Stimulated activated CD4-positive, alpha-beta T cell treated with anti-CD3 and anti-CD28 coated beads, Interleukin-2, amount 100 ng/mL, for 4 hours (primary cell): ENCODE results near the gene SEMG1.

Experiments
- DNase-seq: peaks from one replicate; pipeline ENCODE4 v3.0.0-alpha.2; 2020; ENCODE audit warnings: low read depth

The SEMG1 gene, protein sequence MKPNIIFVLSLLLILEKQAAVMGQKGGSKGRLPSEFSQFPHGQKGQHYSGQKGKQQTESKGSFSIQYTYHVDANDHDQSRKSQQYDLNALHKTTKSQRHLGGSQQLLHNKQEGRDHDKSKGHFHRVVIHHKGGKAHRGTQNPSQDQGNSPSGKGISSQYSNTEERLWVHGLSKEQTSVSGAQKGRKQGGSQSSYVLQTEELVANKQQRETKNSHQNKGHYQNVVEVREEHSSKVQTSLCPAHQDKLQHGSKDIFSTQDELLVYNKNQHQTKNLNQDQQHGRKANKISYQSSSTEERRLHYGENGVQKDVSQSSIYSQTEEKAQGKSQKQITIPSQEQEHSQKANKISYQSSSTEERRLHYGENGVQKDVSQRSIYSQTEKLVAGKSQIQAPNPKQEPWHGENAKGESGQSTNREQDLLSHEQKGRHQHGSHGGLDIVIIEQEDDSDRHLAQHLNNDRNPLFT

DNA sequence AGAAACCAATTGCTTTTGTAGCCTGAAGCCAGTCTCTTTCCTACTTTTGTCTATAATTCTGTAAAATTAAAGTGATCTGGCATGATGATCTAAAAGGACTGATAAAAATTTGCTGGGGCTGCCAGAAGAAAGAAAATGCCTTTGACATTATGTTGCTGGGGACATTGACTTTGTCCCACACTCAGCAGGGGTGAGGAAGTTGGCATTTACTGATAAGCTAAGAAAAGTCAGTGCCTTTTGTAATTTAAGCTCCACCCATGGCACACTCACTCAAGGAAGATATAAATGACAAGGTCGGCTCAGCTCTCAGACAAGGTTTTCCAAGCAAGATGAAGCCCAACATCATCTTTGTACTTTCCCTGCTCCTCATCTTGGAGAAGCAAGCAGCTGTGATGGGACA lies at the start of gene SEMG1:
Gene SEMG1 (plus strand): TSS at position 309 of the 400 bp plus-strand sequence. CDS start 21 bp downstream, at position 330.
- DNase-seq: no peak

DNA sequence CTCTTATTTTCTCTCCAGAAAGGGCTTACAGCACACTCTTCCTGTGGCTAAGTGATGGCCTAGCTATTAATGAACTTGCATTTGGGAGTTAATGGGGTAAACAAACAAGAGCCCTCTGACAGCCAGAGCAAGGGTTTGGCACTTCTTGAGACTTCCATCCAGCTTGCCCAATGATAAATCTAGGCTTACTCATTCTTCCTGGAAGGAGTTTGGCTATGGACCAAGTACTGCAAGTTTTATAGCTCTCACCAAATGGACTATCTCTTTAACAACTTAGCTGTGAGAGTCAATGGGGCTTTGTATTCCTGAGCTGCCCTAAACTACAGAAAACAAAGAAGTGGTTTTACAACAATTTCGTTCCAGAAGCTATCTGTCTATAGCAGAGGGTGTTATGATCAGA lies 48.9 kb upstream of the SEMG1 start:
- no peak for DNase-seq

DNA sequence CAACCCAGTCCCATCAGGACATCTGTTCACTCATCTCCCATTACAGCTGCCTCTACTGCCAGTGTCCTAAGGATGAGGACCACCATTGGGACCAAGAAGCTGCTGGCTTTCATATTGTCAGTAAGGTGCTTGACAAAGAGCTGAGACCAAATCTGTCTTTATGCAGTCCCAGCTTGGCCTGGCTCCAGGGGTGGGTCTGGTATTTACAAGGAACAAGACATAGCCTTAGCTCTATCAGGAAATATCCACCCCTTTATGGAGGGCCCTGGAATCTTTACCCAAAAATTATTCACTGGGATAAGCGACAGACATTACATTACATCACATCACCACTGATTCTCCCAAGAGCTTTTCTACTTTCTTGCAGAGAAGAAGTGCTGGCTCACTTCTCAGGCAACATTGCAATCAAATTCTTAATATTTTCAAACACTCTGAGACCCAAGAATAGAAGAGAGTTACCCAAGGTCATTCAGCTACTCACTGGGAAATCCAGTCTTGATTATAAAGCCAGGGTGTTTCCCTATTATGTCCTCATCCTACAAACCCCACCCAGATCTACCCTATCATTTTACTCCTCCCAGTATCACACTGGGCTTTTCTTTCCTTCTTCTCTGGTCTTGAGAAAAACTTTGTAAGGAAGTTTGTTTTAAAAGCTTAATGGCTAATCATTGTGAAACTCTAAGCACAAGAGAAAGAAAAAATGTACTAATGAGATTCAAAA lies 43.6 kb upstream of the SEMG1 start:
- DNase-seq: no peak

DNA sequence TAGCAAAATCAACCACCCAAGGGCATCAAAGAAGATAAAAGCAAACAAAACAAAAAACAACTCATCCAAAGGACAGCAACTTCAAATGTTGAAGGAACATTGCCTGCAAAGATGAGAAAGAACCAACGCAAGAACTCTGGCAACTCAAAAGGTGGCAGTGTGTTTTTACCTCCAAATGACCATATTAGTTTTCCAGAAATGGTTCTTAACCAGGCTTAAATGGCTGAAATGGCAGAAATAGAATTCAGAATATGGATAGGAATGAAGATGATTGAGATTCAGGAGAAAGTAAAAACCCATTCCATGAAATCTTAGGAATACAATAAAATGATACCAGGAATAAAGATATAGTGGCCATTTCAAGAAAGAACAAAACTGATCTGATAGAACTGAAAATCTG lies 41.9 kb upstream of the SEMG1 start:
- DNase-seq: no peak

DNA sequence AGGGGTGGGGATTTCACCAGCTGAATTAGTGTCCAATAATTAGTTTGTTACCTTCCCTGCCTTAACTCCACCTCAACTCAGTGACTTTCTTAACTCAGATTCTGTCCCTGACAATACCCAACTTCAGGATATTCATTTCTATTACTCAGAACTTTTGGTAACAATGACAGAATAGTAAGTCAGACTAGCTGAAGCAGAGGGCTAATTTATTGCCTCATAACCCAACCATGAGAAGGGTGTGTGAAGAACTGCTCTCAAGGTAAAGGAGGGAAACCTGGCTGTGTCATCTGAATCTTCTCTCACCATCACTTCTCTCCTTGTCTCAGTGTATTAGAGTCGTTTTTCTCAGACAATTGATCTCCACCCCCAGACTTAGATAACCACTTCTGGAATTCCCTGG lies 33.3 kb upstream of the SEMG1 start:
- DNase-seq: no peak

DNA sequence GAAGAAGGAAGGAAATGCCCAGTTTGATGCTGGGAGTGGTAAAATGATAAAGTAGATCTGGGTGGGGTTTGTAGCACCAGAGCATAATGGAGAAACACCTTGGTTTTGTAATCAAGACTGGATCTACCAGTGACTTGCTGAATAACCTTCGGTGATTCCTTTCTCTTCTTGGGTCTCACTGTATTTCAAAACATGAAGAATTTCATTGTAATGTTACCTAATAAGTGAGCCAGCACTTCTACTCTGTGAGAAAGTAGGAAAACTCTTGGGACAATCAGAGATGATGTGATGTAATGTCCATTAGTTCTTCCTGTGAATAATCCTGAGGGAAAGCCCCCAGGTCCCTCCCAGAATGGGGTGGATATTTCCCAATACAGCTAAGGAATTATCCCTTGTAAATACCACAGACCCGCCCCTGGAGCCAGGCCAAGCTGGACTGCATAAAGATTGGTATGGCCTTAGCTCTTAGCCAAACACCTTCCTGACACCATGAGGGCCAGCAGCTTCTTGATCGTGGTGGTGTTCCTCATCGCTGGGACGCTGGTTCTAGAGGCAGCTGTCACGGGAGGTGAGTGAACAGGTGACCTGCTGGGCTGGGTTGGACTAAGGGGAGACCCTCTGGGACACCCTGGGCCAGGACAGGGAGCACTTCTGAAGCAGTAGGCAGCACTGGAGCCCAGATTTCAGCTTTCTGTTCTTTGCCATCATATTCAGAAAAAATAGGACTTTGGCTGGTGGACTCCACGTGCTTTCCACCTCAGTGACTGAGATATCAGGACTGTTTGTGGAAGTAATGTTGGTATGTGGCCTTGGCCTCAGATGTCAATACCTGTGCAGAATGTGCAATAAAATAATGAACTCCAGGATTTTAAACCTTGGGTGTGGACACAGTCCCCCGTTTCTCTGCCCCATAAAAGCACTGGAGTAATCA lies 32.1 kb upstream of the SEMG1 start, which contains the start of gene PI3:
Gene PI3 (plus strand): TSS at position 469 of the 931 bp plus-strand sequence. CDS start 21 bp downstream, at position 490.
- no peak for DNase-seq

DNA sequence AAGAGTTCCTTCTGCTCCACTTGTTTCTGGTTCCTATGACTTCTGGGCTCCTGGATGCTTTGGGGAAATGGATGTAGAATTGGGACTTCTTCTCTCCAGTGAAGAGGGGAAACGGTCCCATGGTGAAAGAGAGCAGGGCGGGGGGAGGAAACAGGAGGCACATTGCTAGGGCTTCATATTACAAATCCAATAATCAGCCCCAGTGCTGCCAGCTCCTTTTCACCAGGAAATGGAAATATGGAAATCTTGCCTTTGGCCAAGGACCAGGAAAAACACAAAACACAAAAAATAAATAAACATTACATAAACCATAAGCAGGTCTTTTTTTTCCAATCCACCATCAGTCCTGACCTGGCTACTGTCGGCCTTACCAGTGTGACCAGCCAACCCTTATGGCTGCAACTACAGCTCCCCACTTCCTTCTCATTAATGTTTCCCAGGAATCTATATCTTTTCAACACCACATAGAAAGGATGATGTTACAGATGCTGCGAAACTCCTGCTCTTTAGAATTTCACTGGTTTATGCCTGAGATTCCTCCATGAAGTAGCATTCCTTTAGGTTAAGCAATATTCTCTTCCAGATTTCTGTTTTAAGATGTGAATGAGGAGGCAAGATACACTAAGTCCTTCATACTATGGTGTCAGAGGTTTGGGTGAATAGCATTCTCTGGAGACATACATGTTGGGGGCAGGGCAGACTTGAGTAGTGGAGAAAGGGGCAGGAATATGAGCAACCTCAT lies 30.1 kb upstream of the SEMG1 start:
- no peak for DNase-seq

DNA sequence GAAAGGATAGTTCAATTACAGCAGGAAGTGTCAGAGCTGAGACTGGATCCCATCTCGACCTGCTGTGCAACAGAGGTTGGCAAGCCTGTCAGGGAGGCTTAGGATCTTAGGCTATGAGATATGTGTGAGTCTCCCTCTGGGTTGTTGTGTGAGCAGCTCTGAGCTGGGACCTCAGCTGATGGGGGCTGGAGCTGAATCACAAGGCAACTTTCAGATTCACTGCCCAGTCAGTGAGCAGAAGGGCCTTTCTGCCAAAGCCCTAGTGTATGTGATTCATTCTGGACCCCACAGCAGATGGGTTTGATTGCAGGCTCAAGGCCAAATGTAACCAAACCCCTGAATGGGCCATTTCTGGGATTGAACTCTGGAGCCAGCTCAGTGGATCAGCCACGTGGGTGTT lies 27.7 kb upstream of the SEMG1 start:
- DNase-seq: no peak

DNA sequence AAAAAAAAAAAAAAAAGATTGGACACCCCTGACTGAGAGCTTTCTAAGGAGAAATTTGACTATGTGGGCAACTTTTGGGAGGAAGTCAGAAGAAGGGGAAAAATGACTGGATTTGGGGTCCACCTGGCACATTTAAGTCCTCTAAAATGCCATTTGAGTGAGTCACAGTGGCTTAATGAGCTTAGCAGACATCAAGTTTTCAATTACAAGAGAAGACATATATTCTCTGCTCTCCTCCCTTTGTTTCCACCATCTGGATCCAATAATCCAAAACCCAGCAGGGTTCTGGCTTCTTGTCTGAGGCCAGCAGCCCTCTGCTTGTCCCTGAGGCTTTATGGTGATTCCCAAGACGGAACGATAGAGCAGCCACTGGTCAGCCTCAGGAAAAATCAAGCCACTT lies 25.2 kb upstream of the SEMG1 start:
- DNase-seq: no peak

DNA sequence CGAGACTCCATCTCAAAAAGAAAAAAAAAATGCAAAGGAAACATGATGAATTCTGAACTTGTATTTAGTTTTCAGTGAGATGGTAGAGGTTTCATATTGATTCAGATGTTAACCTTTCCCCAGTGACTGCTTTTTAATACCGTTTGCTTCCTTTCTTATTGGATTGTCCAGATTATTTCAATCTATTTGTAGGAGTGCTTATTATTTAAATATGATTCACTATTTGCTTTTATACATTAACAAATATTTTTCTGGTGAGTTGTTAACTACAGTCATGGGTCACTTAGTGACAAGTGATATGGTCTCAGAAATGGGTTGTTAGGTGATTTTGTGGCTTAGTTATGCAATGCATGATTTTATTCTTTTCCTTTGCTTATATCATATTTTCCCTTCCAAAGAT lies 23.7 kb upstream of the SEMG1 start:
- DNase-seq: no peak

DNA sequence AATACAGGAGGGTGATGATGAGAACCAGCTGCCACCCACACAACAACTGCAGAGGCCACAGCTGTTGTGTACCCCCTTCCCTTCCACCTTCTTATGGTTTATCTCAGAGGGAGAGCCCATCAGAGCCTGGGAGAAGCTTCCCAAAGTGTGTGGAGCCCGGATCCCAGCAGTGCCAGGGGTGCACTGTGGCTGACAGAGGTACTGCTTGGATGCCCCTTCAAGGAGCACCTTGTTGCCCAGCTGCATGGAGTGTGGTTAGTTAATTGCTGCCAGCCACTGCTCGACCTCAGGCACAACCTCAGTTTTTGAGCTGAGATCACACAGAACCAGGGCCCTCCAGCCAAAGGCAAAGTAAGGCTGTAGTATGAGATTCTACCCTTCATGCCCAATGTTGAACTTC lies 19.1 kb upstream of the SEMG1 start:
- DNase-seq: no peak

DNA sequence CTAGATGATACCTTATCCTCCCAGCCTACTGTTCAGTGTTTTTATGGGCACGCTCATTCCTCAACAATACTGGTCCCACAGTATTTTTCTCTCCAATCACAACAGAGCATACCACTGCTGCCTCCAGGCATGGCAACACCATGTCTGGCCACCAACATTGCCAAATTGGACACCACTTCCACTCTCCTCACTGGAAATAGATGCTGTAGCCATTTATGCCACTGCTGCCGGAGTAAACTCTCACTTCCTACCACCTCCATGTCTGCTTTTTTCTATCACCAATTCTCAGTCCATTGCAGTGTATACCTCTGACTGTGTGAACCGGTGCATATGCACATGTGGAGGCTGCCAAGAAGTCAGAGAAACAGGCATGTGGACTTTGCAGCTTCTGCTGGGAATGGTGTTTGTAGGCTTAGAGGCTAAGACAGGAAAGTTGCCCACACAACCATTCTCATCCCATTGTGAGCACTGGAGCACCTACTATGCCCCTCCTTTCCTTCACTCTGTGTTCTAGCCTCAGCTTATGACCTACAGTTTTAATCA lies 17.7 kb upstream of the SEMG1 start:
- DNase-seq: no peak

DNA sequence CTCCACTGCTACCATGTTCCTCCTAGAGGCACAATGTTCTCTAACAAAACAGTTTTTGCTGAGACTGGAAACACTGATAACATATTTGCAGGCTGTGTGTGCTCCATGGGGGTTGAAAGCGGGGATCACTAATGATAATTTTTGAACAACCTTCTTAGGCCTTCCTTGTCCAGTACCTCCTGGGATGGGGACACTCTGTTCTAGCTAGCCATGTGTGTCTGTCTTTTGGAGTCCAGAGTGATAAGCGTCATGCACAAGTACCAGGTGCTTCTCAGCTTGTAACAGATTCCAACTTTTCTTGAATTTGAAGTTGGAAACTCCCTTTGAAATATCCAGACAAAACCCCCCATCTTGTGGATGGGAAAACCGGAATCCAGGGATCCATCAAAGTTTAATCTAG lies 17.0 kb upstream of the SEMG1 start:
- DNase-seq: no peak

DNA sequence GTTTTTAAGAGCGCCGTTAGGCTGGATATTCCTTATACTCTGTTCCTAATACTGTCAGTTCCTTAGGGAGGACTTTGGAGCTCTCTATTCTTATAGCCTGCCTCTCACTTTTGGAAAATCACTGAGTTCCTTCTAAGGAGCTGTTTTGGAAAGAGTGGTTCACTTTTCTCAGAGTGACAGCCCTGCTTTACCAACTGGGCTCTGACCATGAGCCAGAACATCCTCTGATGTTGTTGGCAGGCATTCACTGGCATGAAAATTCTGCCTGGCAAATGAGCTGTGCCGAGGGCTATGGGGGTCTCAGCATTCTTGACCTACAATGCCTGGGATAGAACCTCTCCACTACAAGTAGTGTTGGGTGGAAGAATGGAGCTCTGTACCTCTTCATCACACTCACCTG lies 14.9 kb upstream of the SEMG1 start:
- DNase-seq: no peak

DNA sequence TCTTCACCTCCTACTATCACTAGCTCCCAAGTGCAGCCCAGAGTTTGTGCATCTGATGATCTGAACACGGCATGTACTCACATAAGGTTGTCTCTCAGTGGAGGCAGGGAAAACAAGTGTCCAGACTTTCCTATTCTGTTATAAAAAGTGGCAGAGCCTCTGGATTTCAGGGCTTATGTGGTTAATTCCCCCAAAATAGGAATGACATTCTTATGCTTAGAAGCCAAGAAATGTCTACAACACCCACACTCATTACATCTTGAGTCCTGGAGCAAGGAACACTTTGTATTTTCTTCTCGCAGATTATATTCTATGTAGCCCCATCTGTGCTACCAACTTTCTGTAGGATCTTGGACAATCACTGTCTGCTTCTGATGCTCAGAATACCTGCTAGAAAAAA lies 13.5 kb upstream of the SEMG1 start:
- DNase-seq: no peak

DNA sequence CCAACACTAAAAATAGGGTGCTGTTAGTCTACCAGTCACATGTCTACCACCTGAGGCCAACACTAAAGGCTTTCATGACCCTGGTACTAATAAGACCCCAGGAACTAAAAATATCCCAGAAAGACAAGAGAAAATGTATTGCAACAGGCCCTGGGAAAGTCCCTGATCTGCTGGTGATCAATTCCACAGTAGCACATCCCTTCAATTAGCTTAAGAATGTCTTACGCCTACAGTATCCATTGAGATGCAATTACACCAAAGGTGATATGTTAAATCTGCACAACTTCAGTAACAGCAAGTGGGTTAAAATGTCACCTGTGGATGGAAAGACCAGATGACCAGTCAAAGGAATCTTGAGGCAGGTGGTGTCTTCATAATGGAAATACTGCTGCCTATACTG lies 3.1 kb downstream of the SEMG1 start:
- no peak for DNase-seq

DNA sequence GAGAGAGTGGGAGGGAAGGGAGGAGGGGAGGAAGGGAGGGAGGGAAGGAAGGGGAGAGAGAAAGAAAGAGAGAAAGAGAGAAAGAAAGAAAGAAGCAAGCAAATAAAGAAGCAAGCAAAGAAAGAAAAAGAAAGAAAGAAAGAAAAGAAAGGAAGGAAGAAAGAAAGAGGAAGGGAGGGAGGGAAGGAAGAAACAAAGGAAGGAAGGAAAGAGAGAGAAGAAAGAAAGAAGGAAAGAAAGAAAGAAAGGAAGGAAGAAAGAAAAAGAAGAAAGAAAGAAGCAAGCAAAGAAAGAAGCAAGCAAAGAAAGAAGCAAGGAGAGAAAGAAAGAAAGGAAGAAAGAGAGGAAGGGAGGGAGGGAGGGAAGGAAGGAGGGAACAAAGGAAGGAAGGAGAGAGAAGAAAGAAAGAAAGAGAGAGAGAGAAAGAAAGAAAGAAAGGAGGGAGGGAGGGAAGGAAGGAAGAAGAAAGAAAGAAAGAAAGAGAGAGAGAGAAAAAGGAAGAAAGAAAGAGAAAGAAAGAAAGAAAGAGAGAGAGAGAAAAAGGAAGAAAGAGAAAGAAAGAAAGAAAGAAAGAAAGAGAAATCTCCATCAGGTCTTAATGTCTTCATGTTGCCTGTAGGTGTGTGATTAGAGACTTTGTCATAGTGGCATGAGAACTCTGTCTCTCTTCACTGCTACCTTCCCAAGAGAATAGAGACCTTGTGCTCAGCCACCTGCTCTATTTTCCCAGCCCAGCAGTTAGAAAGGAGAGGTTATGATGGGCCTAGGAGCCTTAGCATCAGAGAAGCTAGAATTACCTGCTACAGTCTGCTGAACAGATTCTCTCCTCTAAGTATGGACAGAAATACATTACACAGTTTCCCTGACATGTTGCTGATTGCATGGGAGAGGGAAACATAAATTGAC lies 5.0 kb downstream of the SEMG1 start:
- DNase-seq: no peak

DNA sequence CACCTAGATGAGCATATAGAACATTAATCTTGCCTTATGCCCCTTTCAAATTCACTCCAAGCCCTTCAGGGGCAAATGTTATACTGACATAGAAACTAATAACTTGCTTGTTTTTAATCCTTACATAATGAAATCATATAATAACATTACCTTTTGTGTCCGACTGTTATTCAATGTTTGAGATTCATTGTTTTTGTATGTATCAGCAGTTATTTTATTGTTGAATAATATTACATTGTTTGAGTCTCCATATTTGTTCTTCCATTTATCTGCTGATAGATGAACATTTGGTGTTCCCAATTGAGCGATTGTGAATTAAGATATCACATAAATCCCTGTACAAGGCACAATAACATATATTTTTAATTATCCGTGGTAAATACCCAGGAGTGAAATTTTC lies 6.0 kb downstream of the SEMG1 start:
- DNase-seq: no peak

DNA sequence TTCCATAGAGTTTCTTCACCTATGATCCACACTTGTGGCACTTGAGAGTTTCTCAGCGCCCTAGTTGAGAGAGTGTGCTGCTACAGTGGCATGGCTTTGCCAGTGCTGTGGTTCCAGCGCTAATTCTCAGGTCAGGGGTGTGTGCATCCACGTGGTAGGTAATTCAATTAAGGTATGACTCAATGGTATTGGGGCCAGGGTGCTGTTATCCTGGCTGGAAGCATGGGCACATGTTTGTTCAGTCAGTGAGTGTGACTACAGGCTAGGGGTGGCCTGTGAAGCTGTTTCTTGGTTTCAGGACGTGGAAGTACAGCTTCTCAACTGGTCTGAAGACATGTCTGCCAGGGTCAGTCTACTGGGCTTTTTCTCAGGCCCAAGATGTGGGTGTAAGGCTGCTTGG lies 11.3 kb downstream of the SEMG1 start:
- DNase-seq: no peak

DNA sequence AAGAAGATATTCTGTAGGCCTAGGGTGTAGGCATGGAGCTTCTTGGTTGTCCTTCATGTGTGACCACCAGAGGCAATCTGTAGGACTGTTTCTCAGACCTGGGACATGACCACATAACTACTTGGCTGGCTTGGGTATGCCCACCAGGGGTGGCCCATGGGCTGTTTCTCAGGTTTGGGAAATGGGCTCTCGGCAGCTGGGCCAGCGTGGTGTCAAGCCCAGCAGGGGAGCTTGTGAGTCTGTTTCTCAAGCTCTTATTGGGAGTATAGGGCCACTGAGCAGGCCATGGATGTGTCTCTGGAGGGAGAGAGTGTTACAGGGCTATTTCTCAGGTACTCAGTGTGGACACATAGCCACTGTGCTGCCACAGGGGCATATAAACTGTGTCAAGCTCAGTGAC lies 11.8 kb downstream of the SEMG1 start:
- no peak for DNase-seq
